ENCODE results near the gene MAD1L1.

MAD1L1 gene

DNA sequence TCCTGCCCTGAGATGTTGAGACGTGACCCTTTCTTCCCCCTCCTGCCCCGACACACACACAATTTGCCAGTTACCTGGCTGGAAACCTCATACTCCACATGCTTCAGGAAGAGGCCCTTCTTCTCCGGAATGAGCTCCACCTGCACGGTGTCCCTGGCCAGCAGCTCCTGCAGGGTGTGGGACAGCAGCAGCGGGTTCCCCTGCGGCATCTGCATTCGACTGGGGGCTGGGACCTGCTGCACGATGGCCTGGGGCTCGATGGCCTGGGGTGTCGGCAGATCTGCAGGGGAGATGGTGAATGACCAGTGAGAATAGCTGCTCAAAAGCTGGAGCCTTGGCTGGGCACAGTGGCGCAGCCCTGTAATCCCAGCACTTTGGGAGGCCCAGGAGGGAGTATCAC, 45.3 kb upstream of the MAD1L1 start:
- Histone ChIP-seq H3K27me3 (no peaks in the 10 kb centered on the region), H3K36me3 (peaks cover 11% of the 10 kb centered on the region), H3K4me1 (ENCODE audit: control insufficient read depth in 1 of 2, insufficient read depth in 1 of 2, low read depth in 1 of 2, low read length in 1 of 2) (no peaks in the 10 kb centered on the region), H3K9me3 (no peaks in the 10 kb centered on the region), H3K27ac (no peak overlapping the region), H3K4me3 (ENCODE audit: low read depth in 1 of 2, low read length in 1 of 2) (no peak overlapping the region)
- no peak for TF ChIP-seq CTCF (IDR thresholded peaks at IDR 0.05)

- H3K4me1 ChIP-seq (ENCODE audit: control insufficient read depth in 1 of 2, insufficient read depth in 1 of 2, low read depth in 1 of 2, low read length in 1 of 2) = no peaks in the 10 kb centered on the region
- peaks cover 15% of the 10 kb centered on the region for H3K36me3 ChIP-seq
- H3K9me3 ChIP-seq = no peaks in the 10 kb centered on the region
- no peak for TF ChIP-seq CTCF (IDR thresholded peaks at IDR 0.05)
- no peak overlapping the region for H3K4me3 ChIP-seq (ENCODE audit: low read depth in 1 of 2, low read length in 1 of 2)
- no peaks in the 10 kb centered on the region for H3K27me3 ChIP-seq
- no peak overlapping the region for H3K27ac ChIP-seq
These were observed 43.4 kb upstream of the MAD1L1 start for GRCh38 chr7:2276107-2276506.

DNA sequence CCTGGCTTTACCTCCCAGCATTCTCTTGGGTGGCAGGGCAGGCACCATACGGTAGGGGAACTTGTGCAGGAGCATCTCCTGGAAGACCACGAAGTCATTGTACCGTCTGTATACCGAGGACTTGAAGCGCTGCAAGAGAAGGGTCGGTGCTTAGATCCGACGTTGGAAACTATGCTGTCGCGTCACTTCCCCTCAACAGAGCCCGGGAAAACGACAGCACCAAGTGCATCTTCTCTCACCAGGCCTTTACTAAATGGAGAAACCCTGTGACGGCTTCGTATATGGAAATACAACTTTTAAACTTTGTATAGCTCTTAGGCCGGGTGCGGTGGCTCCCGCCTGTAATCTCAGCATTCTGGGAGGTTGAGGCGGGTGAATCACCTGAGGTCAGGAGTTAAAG, 42.4 kb upstream of the MAD1L1 start:
- Histone ChIP-seq H3K27ac (no peak overlapping the region), H3K27me3 (no peaks in the 10 kb centered on the region), H3K36me3 (peaks cover 16% of the 10 kb centered on the region), H3K4me1 (ENCODE audit: control insufficient read depth in 1 of 2, insufficient read depth in 1 of 2, low read depth in 1 of 2, low read length in 1 of 2) (no peaks in the 10 kb centered on the region), H3K4me3 (ENCODE audit: low read depth in 1 of 2, low read length in 1 of 2) (no peak overlapping the region), H3K9me3 (no peaks in the 10 kb centered on the region)
- no peak for TF ChIP-seq CTCF (IDR thresholded peaks at IDR 0.05)

DNA sequence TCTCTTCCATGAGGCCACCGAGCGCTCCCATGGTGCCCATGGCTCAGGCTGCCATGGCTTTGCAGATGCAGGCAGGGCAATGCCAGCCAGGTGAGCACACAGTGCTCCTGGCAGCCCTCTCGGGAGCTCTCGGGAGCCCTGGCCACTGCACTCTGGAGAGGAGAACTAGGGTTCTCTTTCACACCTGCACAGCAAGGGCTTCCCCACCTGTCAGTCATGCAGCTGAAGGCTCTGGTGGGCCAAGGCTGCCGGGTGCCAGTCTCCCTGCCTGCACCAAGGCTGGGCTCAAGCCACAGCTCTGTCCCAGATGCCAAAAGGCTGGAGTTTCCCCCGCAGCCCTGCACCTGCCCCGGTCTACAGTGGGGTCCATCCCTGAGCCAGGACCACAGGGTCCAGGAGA, 41.9 kb upstream of the MAD1L1 start:
- H3K36me3 ChIP-seq = peaks cover 16% of the 10 kb centered on the region
- H3K4me3 ChIP-seq (ENCODE audit: low read depth in 1 of 2, low read length in 1 of 2) = no peak overlapping the region
- H3K27ac ChIP-seq = no peak overlapping the region
- no peaks in the 10 kb centered on the region for H3K9me3 ChIP-seq
- TF ChIP-seq CTCF (IDR thresholded peaks at IDR 0.05) = no peak
- H3K4me1 ChIP-seq (ENCODE audit: control insufficient read depth in 1 of 2, insufficient read depth in 1 of 2, low read depth in 1 of 2, low read length in 1 of 2) = no peaks in the 10 kb centered on the region
- no peaks in the 10 kb centered on the region for H3K27me3 ChIP-seq

GRCh38 chr7:2273866-2274265, 41.1 kb upstream of the MAD1L1 start:
- H3K4me1 ChIP-seq (ENCODE audit: control insufficient read depth in 1 of 2, insufficient read depth in 1 of 2, low read depth in 1 of 2, low read length in 1 of 2) = no peaks in the 10 kb centered on the region
- H3K9me3 ChIP-seq = no peaks in the 10 kb centered on the region
- no peak overlapping the region for H3K27ac ChIP-seq
- H3K4me3 ChIP-seq (ENCODE audit: low read depth in 1 of 2, low read length in 1 of 2) = no peak overlapping the region
- peaks cover 16% of the 10 kb centered on the region for H3K36me3 ChIP-seq
- H3K27me3 ChIP-seq = no peaks in the 10 kb centered on the region
- no peak for TF ChIP-seq CTCF (IDR thresholded peaks at IDR 0.05)

- TF ChIP-seq CTCF (IDR thresholded peaks at IDR 0.05) = no peak
- no peaks in the 10 kb centered on the region for H3K9me3 ChIP-seq
- no peak overlapping the region for H3K4me3 ChIP-seq (ENCODE audit: low read depth in 1 of 2, low read length in 1 of 2)
- H3K36me3 ChIP-seq = peaks cover 16% of the 10 kb centered on the region
- H3K27ac ChIP-seq = no peak overlapping the region
- H3K4me1 ChIP-seq (ENCODE audit: control insufficient read depth in 1 of 2, insufficient read depth in 1 of 2, low read depth in 1 of 2, low read length in 1 of 2) = no peaks in the 10 kb centered on the region
- H3K27me3 ChIP-seq = no peaks in the 10 kb centered on the region
These were observed 39.3 kb upstream of the MAD1L1 start for GRCh38 chr7:2272031-2272430.
